Osteoblast (primary cell): ENCODE results near the gene GAB4. TPM values are rescaled to one million over a fixed set of nuclear protein-coding genes. Genes with fewer than 3 reads are reported as not detected.
"Not testable (repeated sequence)": the region's sequence is repeated elsewhere in the genome, so short reads cannot be mapped to it uniquely, and the experiment has no call there.

ENCODE experiments used
- DNase-seq: peaks from one replicate; pipeline ENCODE4 v3.0.0; 2011; ENCODE audit warnings: low spot score, mixed read lengths; ENCODE audit not compliant: insufficient read length; ENCODE audit errors: missing footprints
- H2AFZ ChIP-seq: 2 replicates; pipeline ENCODE4 v1.6.0; 2011; ENCODE audit warnings: mild to moderate bottlenecking, low read length
- H3K27ac ChIP-seq: 2 replicates; pipeline ENCODE4 v1.5.1; 2011; ENCODE audit warnings: mild to moderate bottlenecking, low read depth, low read length, moderate library complexity
- H3K27me3 ChIP-seq: 2 replicates; pipeline ENCODE4 v1.6.0; 2012; ENCODE audit warnings: mild to moderate bottlenecking, control low read depth, inconsistent platforms, low read length, moderate library complexity; ENCODE audit not compliant: insufficient read depth
- H3K36me3 ChIP-seq: 2 replicates; pipeline ENCODE4 v1.5.1; 2011; ENCODE audit warnings: mild to moderate bottlenecking, low read length, control low read depth, moderate library complexity; ENCODE audit not compliant: insufficient read depth
- H3K4me1 ChIP-seq: 2 replicates; pipeline ENCODE4 v1.5.1; 2011; ENCODE audit warnings: mild to moderate bottlenecking, low read length, control low read depth, moderate library complexity; ENCODE audit not compliant: insufficient read depth
- H3K4me2 ChIP-seq: 2 replicates; pipeline ENCODE4 v1.6.0; 2011; ENCODE audit warnings: mild to moderate bottlenecking, low read length; ENCODE audit not compliant: insufficient read depth
- H3K4me3 ChIP-seq: fragments of 200-600 bp; sonication (generic); 3 replicates; pipeline ENCODE4 v1.5.1; 2012; ENCODE audit warnings: mild to moderate bottlenecking, low read length, inconsistent platforms; ENCODE audit not compliant: insufficient read depth
- H3K79me2 ChIP-seq: 2 replicates; pipeline ENCODE4 v1.6.0; 2012; ENCODE audit warnings: mild to moderate bottlenecking, low read length, control low read depth, inconsistent platforms; ENCODE audit not compliant: insufficient read depth
- H3K9me3 ChIP-seq: 2 replicates; pipeline ENCODE4 v1.5.1; 2011; ENCODE audit warnings: low read depth, low read length, control low read depth
- H4K20me1 ChIP-seq: 2 replicates; pipeline ENCODE4 v1.6.0; 2012; ENCODE audit warnings: mild to moderate bottlenecking, low read length, control low read depth; ENCODE audit not compliant: insufficient read depth
- total RNA-seq: library from RNA; depleted of rRNA; stranded (reverse); fragments of >200 nt; gene quantifications from 2 replicates; pipeline ENCODE4 v1.2.3, GENCODE V29; 2012
- TF ChIP-seq, protein P1 (sequence below): IDR thresholded peaks from 2 replicates; pipeline ENCODE4 v1.5.1; 2011; ENCODE audit warnings: mild to moderate bottlenecking, low read depth, low read length, moderate library complexity; ENCODE audit errors: extremely low read depth

Gene GAB4
- total RNA-seq, 1 donor: not detected

GRCh38 chr22:16949561-16949960, 58.5 kb downstream of the GAB4 start:
- Histone ChIP-seq H3K27ac (no peak overlapping the region), H3K4me3 (no peak overlapping the region), H4K20me1 (no peaks in the 10 kb centered on the region), H3K27me3 (no peaks in the 10 kb centered on the region), H2AFZ (no peak overlapping the region), H3K79me2 (no peaks in the 10 kb centered on the region), H3K4me1 (no peaks in the 10 kb centered on the region), H3K9me3 (no peaks in the 10 kb centered on the region), H3K36me3 (no peaks in the 10 kb centered on the region), H3K4me2 (no peak overlapping the region)
- TF ChIP-seq, protein P1, sequence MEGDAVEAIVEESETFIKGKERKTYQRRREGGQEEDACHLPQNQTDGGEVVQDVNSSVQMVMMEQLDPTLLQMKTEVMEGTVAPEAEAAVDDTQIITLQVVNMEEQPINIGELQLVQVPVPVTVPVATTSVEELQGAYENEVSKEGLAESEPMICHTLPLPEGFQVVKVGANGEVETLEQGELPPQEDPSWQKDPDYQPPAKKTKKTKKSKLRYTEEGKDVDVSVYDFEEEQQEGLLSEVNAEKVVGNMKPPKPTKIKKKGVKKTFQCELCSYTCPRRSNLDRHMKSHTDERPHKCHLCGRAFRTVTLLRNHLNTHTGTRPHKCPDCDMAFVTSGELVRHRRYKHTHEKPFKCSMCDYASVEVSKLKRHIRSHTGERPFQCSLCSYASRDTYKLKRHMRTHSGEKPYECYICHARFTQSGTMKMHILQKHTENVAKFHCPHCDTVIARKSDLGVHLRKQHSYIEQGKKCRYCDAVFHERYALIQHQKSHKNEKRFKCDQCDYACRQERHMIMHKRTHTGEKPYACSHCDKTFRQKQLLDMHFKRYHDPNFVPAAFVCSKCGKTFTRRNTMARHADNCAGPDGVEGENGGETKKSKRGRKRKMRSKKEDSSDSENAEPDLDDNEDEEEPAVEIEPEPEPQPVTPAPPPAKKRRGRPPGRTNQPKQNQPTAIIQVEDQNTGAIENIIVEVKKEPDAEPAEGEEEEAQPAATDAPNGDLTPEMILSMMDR: no peak
- no peak for DNase-seq

GRCh38 chr22:16937811-16938210, 70.2 kb downstream of the GAB4 start:
- Histone ChIP-seq H4K20me1 (no peaks in the 10 kb centered on the region), H3K27me3 (no peaks in the 10 kb centered on the region), H3K4me2 (no peak overlapping the region), H3K4me3 (no peak overlapping the region), H3K4me1 (no peaks in the 10 kb centered on the region), H3K36me3 (no peaks in the 10 kb centered on the region), H3K27ac (no peak overlapping the region), H2AFZ (no peak overlapping the region), H3K9me3 (no peaks in the 10 kb centered on the region), H3K79me2 (no peaks in the 10 kb centered on the region)
- TF ChIP-seq, protein P1: no peak
- DNase-seq: no peak

GRCh38 chr22:16937209-16937608, 70.8 kb downstream of the GAB4 start:
- not testable (repeated sequence) for H3K79me2 ChIP-seq, H2AFZ ChIP-seq, H3K4me1 ChIP-seq, H4K20me1 ChIP-seq, H3K27ac ChIP-seq, H3K4me2 ChIP-seq, H3K27me3 ChIP-seq, H3K9me3 ChIP-seq, H3K4me3 ChIP-seq, H3K36me3 ChIP-seq, DNase-seq

DNA sequence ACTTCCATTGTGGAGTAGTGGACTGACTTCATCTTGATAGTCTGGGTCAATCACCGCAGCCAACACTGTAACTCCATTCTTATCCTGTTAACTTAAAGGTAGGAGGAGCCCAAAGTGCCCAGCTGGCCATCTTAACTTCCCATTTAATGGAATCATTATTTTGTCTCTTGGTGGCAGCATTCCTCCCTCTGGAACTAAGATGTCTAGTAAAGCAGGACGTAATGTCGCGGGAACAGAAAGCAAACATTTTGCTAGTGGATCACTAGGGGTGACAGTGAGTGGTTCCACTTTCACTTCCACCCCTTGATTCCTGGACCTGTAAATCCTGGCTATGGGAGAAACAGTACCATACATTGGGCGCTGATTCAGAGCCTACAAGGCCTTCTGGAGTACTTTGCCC, 71.4 kb downstream of the GAB4 start:
- Histone ChIP-seq H3K4me3 (no peak overlapping the region), H3K36me3 (no peaks in the 10 kb centered on the region), H2AFZ (no peak overlapping the region), H3K27me3 (no peaks in the 10 kb centered on the region), H3K4me1 (no peaks in the 10 kb centered on the region), H3K4me2 (no peak overlapping the region), H3K9me3 (no peaks in the 10 kb centered on the region), H3K27ac (no peak overlapping the region), H4K20me1 (no peaks in the 10 kb centered on the region), H3K79me2 (no peaks in the 10 kb centered on the region)
- TF ChIP-seq, protein P1: no peak
- DNase-seq: no peak
